K562 (cell line): Measurements from ENCODE around the gene CFHR2. TPM values are rescaled to one million over a fixed set of nuclear protein-coding genes. Genes with fewer than 3 reads are reported as not detected.

Source experiments
- CTCF ChIP-seq, 3 experiments: IDR thresholded peaks in 2 of 3; conservative IDR thresholded peaks in 1 of 3; 2 replicates each; pipeline ENCODE4 v1.5.1; 2011 to 2012; ENCODE audit warnings: low read length in 3 of 3, mild to moderate bottlenecking in 3 of 3, control low read depth in 2 of 3, improper control_type of control experiment in 1 of 3, inconsistent platforms in 1 of 3, low read depth in 1 of 3, mixed read lengths in 1 of 3, moderate library complexity in 1 of 3; ENCODE audit not compliant: insufficient read depth in 2 of 3
- EHMT2 ChIP-seq: fragments of 450-650 bp; IDR thresholded peaks from 2 replicates; pipeline ENCODE4 v1.6.1; 2018; ENCODE audit warnings: antibody characterized with exemption
- GATAD2B ChIP-seq: fragments of 450-650 bp; IDR thresholded peaks from 2 replicates; pipeline ENCODE4 v1.6.1; 2017; ENCODE audit warnings: mild to moderate bottlenecking, borderline replicate concordance
- HMG20A ChIP-seq: fragments of 450-650 bp; formaldehyde crosslinking; conservative IDR thresholded peaks from 2 replicates; pipeline ENCODE4 v1.4.0; 2020; ENCODE audit warnings: mild to moderate bottlenecking, mixed read lengths
- MCM2 ChIP-seq: fragments of 450-650 bp; IDR thresholded peaks from 2 replicates; pipeline ENCODE4 v1.6.1; 2017; ENCODE audit warnings: low read depth, mild to moderate bottlenecking
- RBBP5 ChIP-seq: fragments of 200-600 bp; sonication (generic); IDR thresholded peaks from 2 replicates; pipeline ENCODE4 v1.6.1; 2012; ENCODE audit warnings: borderline replicate concordance, mild to moderate bottlenecking, low read length, control low read depth, inconsistent platforms; ENCODE audit not compliant: insufficient read depth, poor library complexity, severe bottlenecking
- SIN3A ChIP-seq, 2 experiments: fragments of 150-350 bp in 1 of 2; IDR thresholded peaks; 2 replicates each; pipeline ENCODE4 v1.6.1; 2011 to 2016; ENCODE audit warnings: borderline replicate concordance in 2 of 2, low read depth in 2 of 2, low read length in 2 of 2, mild to moderate bottlenecking in 2 of 2, moderate library complexity in 2 of 2; ENCODE audit not compliant: control insufficient read depth in 1 of 2
- UBTF ChIP-seq, 2 experiments: IDR thresholded peaks; 2 replicates each; pipeline ENCODE4 v1.6.1; 2012; ENCODE audit warnings: improper control_type of control experiment in 2 of 2, low read depth in 2 of 2, low read length in 2 of 2, borderline replicate concordance in 1 of 2
- ZBTB40 ChIP-seq, 2 experiments: fragments of 450-650 bp in 1 of 2; sonication (generic) in 1 of 2; formaldehyde crosslinking in 1 of 2; IDR thresholded peaks; 2 replicates each; pipeline versions ENCODE4 v1.7.1 to v1.9.0; 2016 to 2022; ENCODE audit warnings: inconsistent platforms in 1 of 2, mild to moderate bottlenecking in 1 of 2, missing genetic modification reagents in 1 of 2
- polyA plus RNA-seq, 8 experiments: library from polyadenylated mRNA; depleted of rRNA in 4 of 8; stranded (reverse) in 5 of 8; unstranded in 3 of 8; fragments of >200 nt; fragmentation: Nextera tagmentation in 2 of 8; fragmentation: Illumina TruSeq in 1 of 8; extraction: Ambion mirVana in 2 of 8; extraction: Trizol in 1 of 8; gene quantifications; 2 replicates each; pipeline versions ENCODE4 v1.2.1 to v1.2.3, GENCODE V29; 2011 to 2014; ENCODE audit warnings: inconsistent platforms in 1 of 8, missing spikeins in 1 of 8
- total RNA-seq, 7 experiments: library from RNA; depleted of rRNA in 6 of 7; stranded (reverse); fragments of >200 nt in 6 of 7; fragmentation: Illumina TruSeq in 2 of 7; extraction: Trizol in 2 of 7; gene quantifications; 2 replicates each; pipeline versions ENCODE4 v1.2.1 to v1.2.3, GENCODE V29; 2011 to 2021; ENCODE audit warnings: low replicate concordance in 1 of 7

Gene CFHR2
- total and polyA plus RNA-seq, 9 of the 15 experiments (the other 6 are each of a cell fraction or from before 2014, with no cell fraction given) = not detected

GRCh38 chr1:196933531-196934189, 9.9 kb upstream of the CFHR2 start (continued):
- TF ChIP-seq UBTF (IDR thresholded peaks at IDR 0.05; ENCODE audit: borderline replicate concordance in 1 of 2, low read depth in 2 of 2, low read length in 2 of 2) (no peak), EHMT2 (0 out of 2 replicates have a peak, but pooled peaks have one; percentile 69), CTCF (IDR thresholded peaks at IDR 0.05 in 2 of 3, conservative IDR thresholded peaks at IDR 0.05 in 1 of 3; ENCODE audit: insufficient read depth in 2 of 3, low read depth in 1 of 3, low read length in 3 of 3) (peak; percentile 4 to 22 (median 17); a peak in 1 of 6 replicates), ZBTB40 (IDR thresholded peaks at IDR 0.05) (peak; percentile 76), ZBTB40 (CRISPR knock-in tag; IDR thresholded peaks at IDR 0.05) (peak; percentile 54), RBBP5 (peak; percentile 44), GATAD2B (no peak), HMG20A (CRISPR knock-in tag) (no peak), SIN3A (IDR thresholded peaks at IDR 0.05; ENCODE audit: borderline replicate concordance in 2 of 2, control insufficient read depth in 1 of 2, low read depth in 2 of 2, low read length in 2 of 2) (peak in 1 of 2 experiments; percentile 33; a peak in 1 of 4 replicates), MCM2 (no peak)
